Activated T-cell treated with anti-CD3 and anti-CD28 coated beads for 4 hours (primary cell): ENCODE data around the gene EHD1.

ENCODE experiments used
- DNase-seq: peaks from one replicate; pipeline ENCODE4 v3.0.0-alpha.2; 2020

EHD1 gene

DNA sequence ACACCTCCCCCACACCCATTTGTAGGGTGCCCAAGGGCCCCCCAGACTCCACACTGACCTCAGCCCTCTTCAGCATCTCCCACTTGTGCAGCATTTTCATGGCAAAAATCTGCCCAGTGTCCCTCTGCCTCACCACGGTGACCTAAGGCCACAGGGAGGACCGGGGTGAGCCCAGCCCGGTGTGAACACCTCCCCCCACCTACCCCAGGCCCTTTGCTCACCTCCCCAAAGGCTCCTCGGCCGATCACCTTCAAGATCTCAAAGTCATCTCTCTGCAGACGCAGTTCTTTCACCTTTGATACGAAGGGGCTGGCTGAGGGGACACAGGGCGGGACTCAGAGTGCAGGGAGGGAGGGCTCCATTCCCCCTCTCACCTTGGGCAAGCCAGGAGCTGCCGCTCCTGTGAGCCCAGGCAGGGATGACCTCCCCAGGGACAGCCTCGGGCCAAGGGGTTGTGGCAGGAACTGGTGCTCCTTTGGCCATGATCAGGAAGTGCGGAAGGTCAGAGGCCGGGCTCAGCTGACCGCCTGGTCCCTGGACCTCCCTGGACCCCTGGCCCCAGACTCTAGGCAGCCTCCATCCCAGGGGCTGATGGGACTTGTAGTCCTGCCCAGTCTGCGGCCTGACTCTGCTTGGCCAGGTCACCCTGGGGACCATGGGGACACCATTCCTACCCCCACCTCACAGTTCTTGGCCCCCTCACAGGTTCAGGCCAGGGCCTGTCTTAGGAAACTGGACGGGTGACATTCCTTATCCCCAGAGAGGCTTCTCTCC, 36.6 kb downstream of the EHD1 start:
- no peak for DNase-seq

DNA sequence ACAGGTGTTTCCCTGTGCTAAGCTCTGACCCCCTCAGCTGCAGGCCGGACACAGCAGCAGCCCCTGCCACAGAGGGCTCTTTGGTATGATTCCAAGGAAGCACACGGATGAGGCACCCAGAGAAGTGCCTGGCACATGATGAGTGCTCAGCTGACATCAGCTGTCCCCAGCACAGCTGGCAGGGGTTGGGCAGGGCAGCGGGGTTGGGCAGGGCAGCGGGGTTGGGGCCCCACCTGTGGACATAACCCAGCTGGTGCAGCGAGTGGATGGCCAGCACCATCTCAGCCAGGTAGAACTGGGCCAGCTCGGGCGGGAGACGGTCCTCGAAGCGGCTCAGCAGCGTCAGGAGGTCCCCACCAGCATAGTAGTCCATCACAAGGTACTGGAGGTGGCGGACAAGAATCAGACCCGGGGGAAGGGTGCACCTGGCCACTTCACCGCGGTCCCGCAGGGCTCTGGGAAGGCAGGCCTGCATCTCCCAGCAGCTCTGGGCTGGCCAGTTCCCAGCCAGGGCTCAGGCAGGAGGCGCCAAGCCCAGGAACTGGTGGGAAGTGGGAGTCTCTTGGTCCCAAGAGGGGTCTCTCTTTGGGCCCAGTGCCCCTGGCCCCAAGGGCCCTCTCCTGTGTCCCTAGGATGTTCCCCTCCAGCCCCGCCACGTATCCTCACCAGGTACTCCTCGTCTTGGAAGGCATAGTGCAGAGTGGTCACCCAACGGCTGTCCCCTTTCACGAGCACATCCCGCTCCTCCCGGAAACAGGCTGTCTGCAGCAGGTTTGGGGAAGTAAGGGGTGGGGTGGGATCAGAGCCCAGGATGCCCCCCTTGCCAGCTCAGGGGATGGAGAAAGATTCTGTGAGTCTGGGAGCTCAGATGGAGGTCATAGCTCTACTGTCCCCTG, 38.3 kb downstream of the EHD1 start:
- no peak for DNase-seq

DNA sequence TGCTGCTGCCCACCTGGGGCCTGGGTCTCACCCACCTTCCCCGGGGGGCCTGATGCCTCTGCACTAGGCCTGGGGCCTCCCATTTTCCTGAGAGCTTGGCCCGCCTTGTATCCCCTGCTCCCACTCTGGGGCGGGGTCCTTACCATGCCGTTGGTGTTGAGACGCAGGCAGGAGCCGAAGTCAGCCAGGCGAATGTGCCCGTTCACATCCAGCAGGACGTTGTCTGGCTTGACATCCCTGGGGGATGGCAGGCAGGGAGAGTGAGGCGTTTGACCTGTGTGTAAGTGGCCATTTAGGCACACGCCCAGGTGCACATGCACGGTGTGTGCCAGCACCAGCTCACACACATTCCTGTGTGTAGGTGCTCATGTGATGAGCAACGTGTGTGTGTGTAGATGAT, 39.1 kb downstream of the EHD1 start:
- DNase-seq: no peak

DNA sequence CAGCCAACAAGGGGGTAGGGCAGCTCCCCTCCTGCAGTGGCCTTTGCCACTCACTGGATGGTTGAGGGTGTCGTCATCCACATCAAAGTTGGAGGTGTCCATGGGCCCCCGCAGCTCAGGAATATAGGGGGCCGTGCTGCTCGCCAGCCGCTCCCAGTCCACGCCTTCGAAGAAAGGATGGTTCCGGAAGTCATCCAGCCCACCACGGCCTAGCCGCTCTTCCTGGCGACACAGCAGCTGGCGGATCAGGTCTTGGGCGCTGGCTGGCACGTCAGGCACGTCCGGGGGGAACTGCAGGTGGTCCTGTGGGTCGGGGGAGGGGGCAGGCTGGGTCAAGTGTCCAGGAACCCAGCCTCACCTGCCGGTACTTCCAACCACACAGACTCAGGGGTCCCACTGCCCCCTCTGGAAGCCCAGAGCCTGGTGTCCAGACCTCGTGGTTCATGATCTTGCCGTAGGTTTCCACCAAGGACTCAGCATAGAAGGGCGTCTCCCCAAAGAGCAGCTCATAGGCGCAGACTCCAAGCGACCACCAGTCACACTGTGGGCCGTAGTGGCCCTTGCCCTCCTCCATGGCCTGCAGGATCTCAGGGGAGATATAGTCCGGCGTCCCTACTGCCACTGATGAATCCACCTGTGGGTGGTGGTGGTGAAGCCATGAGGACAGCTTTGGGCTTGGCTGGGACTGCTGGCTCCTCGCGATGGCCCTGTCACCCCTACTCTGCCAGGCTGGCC, 39.7 kb downstream of the EHD1 start:
- no peak for DNase-seq

DNA sequence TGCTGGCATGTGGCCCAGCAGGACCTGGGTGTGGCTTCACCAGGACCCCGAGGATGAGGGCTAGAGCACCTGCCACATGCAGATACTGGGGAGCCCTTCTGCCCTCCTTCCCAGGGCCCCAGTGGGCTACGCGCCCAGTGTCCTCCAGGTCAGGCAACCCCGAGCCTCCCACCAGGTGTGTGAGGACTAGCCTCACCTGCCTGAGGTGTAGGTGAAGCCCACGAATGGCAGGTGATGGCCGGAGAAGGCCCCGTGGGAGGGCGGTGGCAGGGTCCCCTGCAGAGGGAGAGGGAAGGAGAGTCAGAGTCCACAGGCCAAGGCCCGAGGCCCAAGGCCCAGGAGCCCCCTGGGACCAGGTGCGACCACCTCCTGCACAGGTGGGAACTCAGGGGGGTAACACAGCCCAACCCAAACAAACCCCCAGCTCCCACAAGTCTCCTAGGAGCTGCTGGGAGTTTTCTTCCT, 40.5 kb downstream of the EHD1 start:
- no peak for DNase-seq

DNA sequence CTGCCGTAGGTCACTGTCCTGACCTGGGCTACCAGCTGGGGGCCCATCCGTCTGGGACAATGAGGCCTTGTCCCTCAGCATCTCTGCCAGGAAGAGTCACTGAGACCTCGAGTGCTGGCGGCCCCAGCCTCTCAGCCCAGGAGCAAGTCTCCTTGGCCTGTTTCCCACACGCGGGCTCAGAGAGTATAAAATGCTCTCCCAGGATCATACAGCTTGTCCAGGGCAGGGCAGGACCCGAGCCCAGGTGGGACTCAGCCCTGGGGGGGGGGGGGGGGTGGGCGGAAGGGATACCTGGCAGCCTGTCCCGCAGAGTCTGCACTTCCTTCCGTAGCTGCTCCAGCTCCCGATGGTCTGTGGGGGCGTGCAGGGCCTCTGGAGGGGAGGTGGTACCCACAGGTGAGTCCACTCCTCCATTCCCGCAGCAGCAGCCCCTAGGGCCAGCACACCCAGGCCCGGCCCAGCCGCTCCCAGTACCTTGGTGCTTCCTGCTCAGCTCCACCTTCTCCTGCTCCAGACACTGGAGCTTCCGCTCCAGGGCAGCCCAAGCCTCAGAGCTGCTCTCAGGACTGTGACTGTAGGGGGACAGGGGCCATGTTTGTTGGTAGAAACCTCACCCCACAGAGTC, 41.9 kb downstream of the EHD1 start:
- DNase-seq: no peak

DNA sequence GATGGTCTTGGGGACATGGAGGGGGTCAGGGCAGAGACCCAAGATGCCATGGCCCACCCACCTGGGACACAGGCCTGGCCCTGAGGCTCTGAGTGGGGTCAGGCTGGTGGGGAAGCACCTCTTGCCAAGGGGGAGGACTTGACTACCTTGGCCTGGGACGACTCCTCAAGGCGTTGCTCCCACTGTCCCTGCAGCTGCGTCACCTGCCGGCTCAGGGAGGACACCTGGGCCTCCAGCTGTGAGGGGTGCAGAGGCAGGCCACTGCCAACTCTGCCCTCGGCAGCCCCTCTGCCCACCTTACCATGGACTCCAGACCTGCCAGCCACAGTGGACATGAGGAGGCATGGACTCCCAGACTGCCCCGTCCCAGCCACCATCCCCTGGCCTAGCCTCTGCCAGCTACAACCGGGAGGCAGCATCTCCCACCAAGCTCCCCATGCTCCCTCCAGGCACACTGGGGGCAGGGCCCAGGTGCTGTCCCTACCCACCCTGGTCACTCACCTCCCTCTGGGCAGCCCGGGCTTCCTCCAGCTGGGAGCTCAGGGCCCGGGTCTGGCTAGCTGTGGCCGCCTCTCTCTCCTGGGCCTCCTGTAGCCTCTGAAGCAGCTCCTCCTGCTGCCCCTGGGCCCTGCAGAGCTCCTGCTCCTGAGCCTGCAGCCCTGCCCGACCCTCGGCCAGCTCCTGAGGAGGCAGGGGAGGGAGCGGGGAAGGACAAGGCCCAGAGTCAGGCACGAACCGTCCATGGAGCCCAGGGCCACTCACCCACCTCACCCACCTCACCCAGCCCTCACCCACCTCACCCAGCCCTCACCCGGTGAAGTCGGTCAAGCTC, 42.6 kb downstream of the EHD1 start:
- no peak for DNase-seq

- no peak for DNase-seq
Measured at GRCh38 chr11:64834723-64835615, 43.5 kb downstream of the EHD1 start.

GRCh38 chr11:64834031-64834722, 44.2 kb downstream of the EHD1 start:
- no peak for DNase-seq

GRCh38 chr11:64833509-64833908, 44.9 kb downstream of the EHD1 start:
- no peak for DNase-seq

DNA sequence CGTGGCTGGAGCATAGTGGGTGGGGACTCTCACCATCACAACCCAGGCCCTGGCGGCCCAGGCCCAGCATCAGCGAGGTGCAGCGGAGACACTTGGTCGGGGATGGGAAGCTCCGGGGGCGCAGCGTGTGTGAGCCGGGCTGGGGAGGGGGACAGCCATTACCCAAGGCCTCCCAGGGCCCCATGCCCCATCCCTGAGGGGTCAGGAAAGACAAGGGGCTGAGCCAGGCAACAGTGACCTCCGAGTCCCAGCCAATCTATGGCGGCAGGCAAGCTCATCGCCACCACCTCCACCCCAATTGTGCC, 45.3 kb downstream of the EHD1 start:
- no peak for DNase-seq

- no peak for DNase-seq
Measured at GRCh38 chr11:64832467-64833197, 45.8 kb downstream of the EHD1 start.

DNA sequence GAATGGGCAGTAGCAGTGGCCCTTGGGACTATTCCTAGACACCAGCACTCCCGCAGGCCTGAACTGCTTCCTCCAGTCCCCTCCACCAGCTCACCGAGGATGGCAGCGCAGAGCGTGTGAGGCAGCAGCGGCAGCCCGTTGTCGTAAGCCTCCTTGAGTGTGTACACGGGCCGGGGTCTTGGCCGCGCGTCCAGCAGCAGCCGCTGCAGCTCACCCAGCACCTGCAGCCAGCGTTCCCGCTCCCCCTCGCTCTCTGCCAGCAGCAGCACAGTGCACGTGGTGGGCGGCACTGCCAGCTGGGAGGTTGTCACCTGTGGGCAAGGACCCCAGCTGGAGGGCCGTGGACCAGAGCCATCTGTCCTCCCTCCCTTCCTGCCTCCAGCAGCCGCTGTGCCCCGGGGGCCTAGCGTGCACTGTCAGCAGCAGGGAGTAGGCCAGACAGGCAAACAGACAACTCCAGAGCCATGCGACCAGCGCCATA, 47.0 kb downstream of the EHD1 start:
- DNase-seq: no peak

DNA sequence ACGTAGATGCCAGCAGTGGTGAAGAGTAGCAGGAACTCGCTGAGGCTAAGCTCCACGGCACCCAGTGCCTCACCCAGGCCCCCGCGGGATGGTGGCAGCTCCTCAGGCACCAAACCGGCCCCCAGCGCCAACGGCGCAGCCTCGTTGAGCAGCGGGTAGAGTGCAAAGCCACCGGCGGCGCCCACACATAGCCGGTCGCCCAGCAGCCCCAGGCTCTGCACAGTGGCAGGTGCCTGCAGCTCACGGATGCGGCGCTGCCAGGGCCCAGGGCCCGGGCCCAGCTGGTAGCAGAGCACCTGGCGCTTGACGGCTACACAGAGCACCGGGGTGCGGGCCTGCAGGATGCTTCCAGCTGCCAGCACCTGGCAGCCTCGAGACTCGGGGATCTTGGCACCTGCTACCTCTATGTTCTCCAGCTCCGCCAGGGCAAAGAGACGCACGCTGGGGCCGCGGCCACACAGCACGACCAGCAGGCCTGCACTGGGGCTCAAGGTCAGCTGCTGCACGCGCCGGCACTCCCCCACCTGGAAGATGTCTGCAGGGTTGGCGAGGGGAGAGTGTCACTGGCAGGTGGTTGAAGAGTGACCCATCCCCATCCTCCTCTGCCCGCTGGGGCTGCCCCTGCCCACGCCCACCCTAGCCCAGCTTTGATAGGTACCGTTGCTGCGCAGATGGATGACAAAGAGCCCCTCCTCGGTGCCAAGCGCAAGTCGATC, 48.7 kb downstream of the EHD1 start:
- DNase-seq: no peak

- no peak for DNase-seq
Measured at GRCh38 chr11:64827451-64827839, 51.0 kb downstream of the EHD1 start.

DNA sequence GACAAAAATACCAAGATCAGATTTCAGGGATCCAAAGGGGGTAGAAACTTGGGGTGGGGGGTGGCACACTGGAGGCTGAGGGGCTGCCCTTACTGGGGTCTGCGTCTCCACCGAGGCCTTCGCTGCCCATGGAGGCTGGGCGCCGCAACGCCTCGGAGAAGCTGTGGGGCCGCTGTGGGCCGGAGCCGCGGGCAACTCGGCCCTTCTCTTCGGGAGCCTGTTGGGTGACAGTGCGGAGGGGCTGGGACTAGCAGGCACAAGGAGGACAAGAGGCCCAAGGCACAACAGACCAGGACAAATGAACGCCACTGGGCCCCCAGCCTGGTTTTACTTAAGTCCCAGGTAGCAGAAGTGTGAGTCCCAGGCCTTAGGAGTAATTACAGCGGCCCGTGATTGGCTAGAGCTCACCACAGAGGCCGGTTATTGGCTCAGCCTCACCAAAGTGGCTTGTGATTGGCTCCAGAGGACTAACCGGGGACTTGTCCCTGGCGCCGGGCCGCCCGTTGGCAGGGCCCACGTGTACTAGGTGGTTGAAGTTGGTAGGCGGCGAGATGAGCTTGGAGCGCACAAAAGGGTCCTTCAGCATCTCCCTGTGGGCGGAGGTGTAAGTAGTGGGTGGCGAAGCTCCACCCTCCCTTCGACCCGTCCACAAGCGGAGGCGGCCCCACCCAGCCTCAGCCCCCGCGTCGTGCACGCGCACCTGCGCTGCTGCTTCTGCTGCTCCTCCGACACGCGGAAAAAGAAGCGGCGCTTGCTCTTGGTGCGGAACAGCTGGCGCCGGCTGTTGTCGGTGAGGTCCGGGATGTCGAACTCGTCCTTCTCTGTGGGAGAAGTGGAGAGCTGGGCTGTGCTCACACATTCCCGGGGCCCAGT, 51.6 kb downstream of the EHD1 start:
- no peak for DNase-seq

DNA sequence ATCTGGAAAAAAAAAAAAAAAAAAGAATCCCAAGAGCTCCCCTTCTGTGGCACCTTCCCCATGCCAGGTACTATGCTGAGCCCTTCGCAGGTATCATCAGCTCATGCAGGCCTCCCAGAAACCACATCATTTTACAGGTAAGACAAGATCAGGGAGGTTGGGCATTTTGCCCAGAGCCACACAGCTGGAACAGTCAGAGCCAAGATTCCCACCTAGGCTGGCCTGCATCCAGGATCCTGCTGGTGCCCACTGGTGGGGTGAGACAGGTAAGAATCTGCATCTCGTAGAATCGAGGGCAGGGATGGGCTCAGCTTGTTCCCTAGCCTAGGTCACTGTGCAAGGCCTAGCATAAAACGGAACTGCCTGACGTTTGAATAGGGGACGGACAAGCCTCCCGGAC, 52.4 kb downstream of the EHD1 start:
- no peak for DNase-seq

- no peak for DNase-seq
Measured at GRCh38 chr11:64823568-64824119, 54.8 kb downstream of the EHD1 start.
